Measurements from ENCODE around the gene CCDC159. TPM values are rescaled to one million over a fixed set of nuclear protein-coding genes. Genes with fewer than 3 reads are reported as not detected.
A peak's percentile ranks its signal among the peaks of the same experiment; 100 is the strongest.
"Not testable (repeated sequence)": the region's sequence is repeated elsewhere in the genome, so short reads cannot be mapped to it uniquely, and the experiment has no call there.

The CCDC159 gene
- total RNA-seq, 3 donors from 2014 or later (not counting 1 experiment from before 2014, with no cell fraction given) = 86.9 to 94.9 (median 91.8) TPM

DNA sequence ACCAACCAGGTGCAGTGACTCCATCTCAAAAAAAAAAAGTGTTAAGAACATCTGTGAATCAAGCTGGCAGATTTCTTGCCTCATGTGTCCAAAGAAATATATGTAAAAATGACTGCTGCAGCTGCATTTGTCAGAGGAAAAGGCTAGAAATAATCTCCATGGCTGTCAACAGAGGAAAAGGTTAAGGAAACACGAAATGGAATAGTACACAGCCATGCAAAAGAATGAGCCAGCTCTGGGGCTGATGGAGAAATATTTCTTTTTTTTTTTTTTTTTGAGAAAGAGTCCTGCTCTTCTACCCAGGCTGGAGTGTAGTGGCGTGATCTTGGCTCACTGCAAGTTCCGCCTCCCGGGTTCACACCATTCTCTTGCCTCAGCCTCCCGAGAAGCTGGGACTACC lies 13.5 kb upstream of the CCDC159 start:
- H3K36me3 ChIP-seq (ENCODE audit: control insufficient read depth, insufficient read depth, low read length) = no peaks in the 10 kb centered on the region
- Mint-ChIP-seq H3K36me3 (no peaks in the 10 kb centered on the region), H3K27me3 (ENCODE audit: low read depth in 2 of 2) (no peaks in the 10 kb centered on the region), H3K4me3 (no peak overlapping the region), H3K9me3 (no peaks in the 10 kb centered on the region), H3K4me1 (peaks cover 8% of the 10 kb centered on the region in 2 donors), H3K27ac (no peak overlapping the region)
- ATAC-seq (no peak), DNase-seq (no peak)
- H3K4me3 ChIP-seq (ENCODE audit: low read length) = no peak overlapping the region
- no peak overlapping the region for H3K27ac ChIP-seq (ENCODE audit: low read length)
- H3K4me1 ChIP-seq (ENCODE audit: control insufficient read depth, insufficient read depth, low read length) = peaks cover 10% of the 10 kb centered on the region
- intact Hi-C loops (cut with micrococcal nuclease) = no loop called here
- TF ChIP-seq, protein P1, sequence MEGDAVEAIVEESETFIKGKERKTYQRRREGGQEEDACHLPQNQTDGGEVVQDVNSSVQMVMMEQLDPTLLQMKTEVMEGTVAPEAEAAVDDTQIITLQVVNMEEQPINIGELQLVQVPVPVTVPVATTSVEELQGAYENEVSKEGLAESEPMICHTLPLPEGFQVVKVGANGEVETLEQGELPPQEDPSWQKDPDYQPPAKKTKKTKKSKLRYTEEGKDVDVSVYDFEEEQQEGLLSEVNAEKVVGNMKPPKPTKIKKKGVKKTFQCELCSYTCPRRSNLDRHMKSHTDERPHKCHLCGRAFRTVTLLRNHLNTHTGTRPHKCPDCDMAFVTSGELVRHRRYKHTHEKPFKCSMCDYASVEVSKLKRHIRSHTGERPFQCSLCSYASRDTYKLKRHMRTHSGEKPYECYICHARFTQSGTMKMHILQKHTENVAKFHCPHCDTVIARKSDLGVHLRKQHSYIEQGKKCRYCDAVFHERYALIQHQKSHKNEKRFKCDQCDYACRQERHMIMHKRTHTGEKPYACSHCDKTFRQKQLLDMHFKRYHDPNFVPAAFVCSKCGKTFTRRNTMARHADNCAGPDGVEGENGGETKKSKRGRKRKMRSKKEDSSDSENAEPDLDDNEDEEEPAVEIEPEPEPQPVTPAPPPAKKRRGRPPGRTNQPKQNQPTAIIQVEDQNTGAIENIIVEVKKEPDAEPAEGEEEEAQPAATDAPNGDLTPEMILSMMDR (IDR thresholded peaks at IDR 0.05) = no peak
- 94% methylated on average over 5 of the region's 5 CpGs for WGBS (ENCODE audit: insufficient coverage)
- H3K27me3 ChIP-seq (ENCODE audit: control insufficient read depth, insufficient read depth, low read length) = no peaks in the 10 kb centered on the region
- no peaks in the 10 kb centered on the region for H3K9me3 ChIP-seq (ENCODE audit: control insufficient read depth, insufficient read depth, low read length)

DNA sequence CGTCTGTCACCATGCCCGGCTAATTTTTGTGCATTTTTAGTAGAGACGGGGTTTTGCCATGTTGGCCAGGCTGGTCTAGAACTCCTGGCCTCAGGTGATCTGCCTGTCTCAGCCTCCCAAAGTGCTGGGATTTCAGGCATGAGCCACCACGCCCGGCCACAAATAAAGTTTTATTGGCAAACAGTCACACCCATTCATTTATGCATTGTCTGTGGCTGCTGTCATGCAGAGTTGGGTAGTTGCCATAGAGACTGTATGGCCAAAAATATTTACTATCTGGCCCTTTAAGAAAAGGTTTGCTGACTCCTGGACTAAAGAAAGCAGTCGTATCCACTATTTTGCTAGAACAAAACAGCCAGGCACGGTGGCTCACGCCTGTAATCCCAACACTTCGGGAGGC lies 12.5 kb upstream of the CCDC159 start:
- H3K36me3 ChIP-seq (ENCODE audit: control insufficient read depth, insufficient read depth, low read length); H3K27me3 ChIP-seq (ENCODE audit: control insufficient read depth, insufficient read depth, low read length); H3K9me3 Mint-ChIP-seq; DNase-seq; H3K36me3 Mint-ChIP-seq; H3K27ac ChIP-seq (ENCODE audit: low read length); H3K27me3 Mint-ChIP-seq (ENCODE audit: low read depth in 2 of 2); H3K4me3 ChIP-seq (ENCODE audit: low read length); intact Hi-C loops (cut with micrococcal nuclease); ATAC-seq; H3K27ac Mint-ChIP-seq; H3K9me3 ChIP-seq (ENCODE audit: control insufficient read depth, insufficient read depth, low read length); H3K4me3 Mint-ChIP-seq: not testable (repeated sequence)
- peaks cover 20% of the 10 kb centered on the region for H3K4me1 ChIP-seq (ENCODE audit: control insufficient read depth, insufficient read depth, low read length)
- peaks cover 15 to 18% of the 10 kb centered on the region in 2 donors for H3K4me1 Mint-ChIP-seq
- 95% methylated on average over 9 of the region's 9 CpGs for WGBS (ENCODE audit: insufficient coverage)

DNA sequence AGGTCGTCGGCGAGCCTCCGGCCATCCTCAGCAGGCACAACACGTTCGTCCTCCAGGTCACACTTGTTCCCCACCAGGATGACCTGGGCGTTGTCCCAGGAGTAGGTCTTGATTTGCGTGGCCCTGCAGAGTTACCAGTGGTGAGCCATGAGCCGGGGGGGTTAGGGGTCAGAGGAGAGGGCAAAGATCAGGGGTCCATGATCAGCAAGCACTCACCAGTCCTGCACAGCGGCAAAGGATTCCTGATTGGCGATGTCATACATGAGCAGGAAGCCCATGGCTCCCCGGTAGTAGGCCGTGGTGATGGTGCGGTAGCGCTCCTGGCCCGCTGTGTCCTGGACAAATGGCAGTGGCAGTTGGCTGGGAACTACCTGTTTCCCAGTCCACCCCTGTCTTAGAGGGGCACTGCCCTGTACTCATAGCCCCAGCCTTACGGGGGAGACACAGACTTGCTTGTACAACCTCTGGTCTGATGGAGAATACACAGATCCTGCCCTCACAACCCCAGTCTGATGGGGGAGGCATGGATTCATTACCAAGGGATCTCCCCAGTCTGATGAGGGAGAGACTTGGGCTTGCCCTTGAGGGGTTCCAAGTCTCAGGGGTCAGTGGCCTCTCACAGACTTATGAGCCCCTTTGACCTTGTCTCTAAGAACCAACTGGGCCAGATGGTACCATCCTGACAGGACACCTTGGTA lies 10.7 kb upstream of the CCDC159 start:
- H3K4me3 Mint-ChIP-seq = no peak overlapping the region

DNA sequence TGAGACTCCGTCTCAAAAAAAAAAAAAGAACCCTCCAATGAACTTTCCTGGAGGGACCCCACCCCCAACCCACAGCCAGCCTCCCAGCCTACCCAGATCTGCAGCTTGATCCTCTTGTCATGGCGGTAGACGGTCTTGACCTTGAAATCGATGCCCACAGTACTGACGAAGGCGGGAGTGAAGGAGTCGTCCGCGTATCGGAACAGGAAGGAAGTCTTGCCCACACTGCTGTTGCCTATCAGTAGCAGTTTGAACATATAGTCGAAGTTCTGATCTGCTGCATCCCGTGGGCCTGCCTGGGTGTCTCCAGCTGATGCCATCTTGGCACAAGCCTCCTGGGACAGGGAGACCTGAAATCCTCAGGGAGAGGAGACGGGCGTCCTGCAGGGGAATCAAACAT lies 9.2 kb upstream of the CCDC159 start:
- Histone ChIP-seq H3K4me1 (ENCODE audit: control insufficient read depth, insufficient read depth, low read length) (peaks cover 33% of the 10 kb centered on the region), H3K27me3 (ENCODE audit: control insufficient read depth, insufficient read depth, low read length) (no peaks in the 10 kb centered on the region), H3K9me3 (ENCODE audit: control insufficient read depth, insufficient read depth, low read length) (no peaks in the 10 kb centered on the region), H3K27ac (ENCODE audit: low read length) (no peak overlapping the region), H3K36me3 (ENCODE audit: control insufficient read depth, insufficient read depth, low read length) (no peaks in the 10 kb centered on the region), H3K4me3 (ENCODE audit: low read length) (no peak overlapping the region)
- Mint-ChIP-seq H3K4me3 (peak overlapping the region; percentile 62), H3K36me3 (no peaks in the 10 kb centered on the region), H3K27me3 (ENCODE audit: low read depth in 2 of 2) (no peaks in the 10 kb centered on the region), H3K27ac (peak overlapping the region; percentile 53 to 56), H3K9me3 (no peaks in the 10 kb centered on the region), H3K4me1 (peaks cover 18 to 30% of the 10 kb centered on the region in 2 donors)
- 23% methylated on average over 14 of the region's 14 CpGs for WGBS (ENCODE audit: insufficient coverage)
- intact Hi-C loops (cut with micrococcal nuclease) = no loop called here
- ATAC-seq = peak; percentile 17 to 69 (median 61)
- TF ChIP-seq, protein P1 (IDR thresholded peaks at IDR 0.05) = no peak
- peak in 1 of 2 donors; percentile 29 for DNase-seq

More for the DNA sequence above, 10.7 kb upstream of the CCDC159 start:
- Mint-ChIP-seq H3K4me1 (peaks cover 18 to 30% of the 10 kb centered on the region in 2 donors), H3K9me3 (no peaks in the 10 kb centered on the region), H3K27ac (no peak overlapping the region), H3K27me3 (ENCODE audit: low read depth in 2 of 2) (no peaks in the 10 kb centered on the region), H3K36me3 (no peaks in the 10 kb centered on the region)
- peaks cover 33% of the 10 kb centered on the region for H3K4me1 ChIP-seq (ENCODE audit: control insufficient read depth, insufficient read depth, low read length)
- no peak overlapping the region for H3K4me3 ChIP-seq (ENCODE audit: low read length)
- DNase-seq (no peak), ATAC-seq (no peak)
- WGBS (ENCODE audit: insufficient coverage) = 97% methylated on average over 17 of the region's 17 CpGs
- TF ChIP-seq, protein P1 (IDR thresholded peaks at IDR 0.05) = no peak
- intact Hi-C loops (cut with micrococcal nuclease) = no loop called here
- no peaks in the 10 kb centered on the region for H3K36me3 ChIP-seq (ENCODE audit: control insufficient read depth, insufficient read depth, low read length)
- H3K27me3 ChIP-seq (ENCODE audit: control insufficient read depth, insufficient read depth, low read length) = no peaks in the 10 kb centered on the region
- H3K9me3 ChIP-seq (ENCODE audit: control insufficient read depth, insufficient read depth, low read length) = no peaks in the 10 kb centered on the region
- no peak overlapping the region for H3K27ac ChIP-seq (ENCODE audit: low read length)

All from natural killer cell (primary cell).